Stimulated activated CD4-positive, alpha-beta T cell treated with anti-CD3 and anti-CD28 coated beads, Interleukin-1b, Interleukin-23, amount 100 ng/mL, for 1 hour (primary cell): ENCODE data around the gene OMP.
A peak's percentile ranks its signal among the peaks of the same experiment; 100 is the strongest.

Experiments used
- DNase-seq, 2 donors: peaks; one replicate each; pipeline ENCODE4 v3.0.0-alpha.2; 2020; ENCODE audit warnings: low read depth in 2 of 2

Gene OMP

DNA sequence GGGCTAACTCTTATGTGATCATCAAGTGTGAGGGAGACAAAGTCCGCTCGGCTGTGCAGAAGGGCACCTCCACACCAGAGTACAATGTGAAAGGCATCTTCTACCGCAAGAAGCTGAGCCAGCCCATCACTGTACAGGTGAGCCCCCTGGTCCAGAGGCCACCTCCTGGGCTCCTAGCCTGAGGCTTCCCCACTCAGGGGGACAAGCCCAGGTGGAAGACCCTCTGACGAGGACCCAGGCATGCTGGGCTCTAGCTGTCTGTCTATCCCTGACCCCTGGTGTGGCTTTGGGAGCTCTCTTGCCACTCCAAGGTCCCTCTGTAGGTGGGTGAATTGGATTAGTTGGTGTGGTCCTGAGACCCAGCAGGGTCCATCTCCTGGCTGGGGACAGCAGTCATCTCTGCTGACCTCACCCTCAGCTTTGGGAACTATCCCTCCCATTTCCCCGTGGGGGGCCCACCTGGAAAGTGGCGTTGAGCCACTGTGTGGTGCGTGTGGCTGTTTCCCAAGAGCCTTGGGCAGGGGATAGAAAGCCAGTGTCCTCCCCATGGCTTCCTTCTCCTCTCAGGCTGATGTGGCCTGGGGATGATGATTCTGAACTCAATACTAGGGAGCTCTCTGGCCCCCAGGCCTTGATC, 20.1 kb downstream of the OMP start:
- no peak for DNase-seq

- DNase-seq: no peak
Observed at GRCh38 chr11:77123591-77123990, 21.0 kb downstream of the OMP start.

- no peak for DNase-seq
Observed at GRCh38 chr11:77124041-77124440, 21.4 kb downstream of the OMP start.

DNA sequence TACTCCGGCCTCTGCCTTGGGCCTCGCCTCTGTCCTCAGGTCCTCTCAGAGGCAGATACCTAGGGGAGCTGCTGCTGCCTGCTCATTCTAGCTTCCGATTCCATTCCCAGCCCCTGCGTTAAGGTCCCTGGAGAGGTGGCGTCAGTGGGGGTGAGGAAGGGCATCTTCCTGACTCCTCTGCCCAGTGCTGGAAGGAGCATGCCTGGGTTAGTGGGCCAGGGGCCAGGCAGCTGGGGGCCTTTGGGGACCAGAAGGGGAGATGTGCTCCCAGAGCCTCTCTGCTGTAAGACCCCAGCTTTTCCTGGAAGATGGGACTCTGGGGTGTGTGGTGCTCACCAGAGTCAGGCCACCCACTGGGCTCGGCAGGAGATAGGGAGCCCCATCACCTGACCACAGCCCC, 21.8 kb downstream of the OMP start:
- DNase-seq: no peak

DNA sequence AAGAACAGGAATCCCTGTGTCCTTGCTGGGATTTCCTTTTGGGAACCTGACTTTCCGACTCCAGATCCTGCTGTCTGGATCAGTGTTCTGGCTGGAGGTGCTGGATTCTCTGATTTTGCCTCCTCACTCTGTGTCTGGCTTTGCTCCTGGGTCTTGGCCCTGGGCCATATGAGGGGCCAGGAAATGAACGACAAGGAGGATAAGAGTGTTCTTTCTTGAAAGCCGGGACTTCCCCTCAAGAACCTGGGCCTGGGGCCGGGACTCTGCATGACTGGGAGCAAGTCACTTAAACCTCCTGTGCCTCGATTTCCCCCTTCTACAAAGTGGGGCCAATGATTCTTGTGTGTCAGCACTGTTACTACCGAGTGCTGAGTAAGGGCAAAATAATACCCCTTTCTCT, 22.6 kb downstream of the OMP start:
- DNase-seq: no peak

GRCh38 chr11:77125695-77126094, 23.1 kb downstream of the OMP start:
- no peak for DNase-seq

- no peak for DNase-seq
Observed at GRCh38 chr11:77126156-77126775, 23.6 kb downstream of the OMP start.

DNA sequence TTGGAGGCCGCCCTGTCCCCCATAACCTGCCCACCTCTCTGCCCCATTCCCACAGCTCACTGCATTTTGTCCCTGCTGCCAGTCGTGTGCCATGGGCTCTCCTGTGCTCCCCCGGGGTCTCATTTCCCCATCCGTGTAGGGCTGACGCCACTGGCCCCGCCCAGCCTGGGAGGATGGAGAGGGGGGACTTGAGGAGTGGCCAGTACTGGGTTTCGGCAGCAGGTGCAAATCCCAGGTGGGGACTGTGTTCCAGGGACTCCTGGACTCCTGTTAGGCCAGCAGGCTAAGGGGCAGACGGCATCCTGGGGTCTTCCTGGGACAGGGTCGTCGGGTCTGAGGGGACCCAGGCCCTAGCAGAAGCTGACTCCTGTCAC, 24.2 kb downstream of the OMP start:
- no peak for DNase-seq

- peak in 1 of 2 donors; percentile 38 for DNase-seq
Observed at GRCh38 chr11:77127235-77127911, 24.7 kb downstream of the OMP start.

GRCh38 chr11:77127920-77128691, 25.5 kb downstream of the OMP start, which contains the start of gene MYO7A:
MYO7A (plus strand) TSS chr11:77128246; CDS start chr11:77130635, 2,389 bp downstream.
- DNase-seq: no peak

DNA sequence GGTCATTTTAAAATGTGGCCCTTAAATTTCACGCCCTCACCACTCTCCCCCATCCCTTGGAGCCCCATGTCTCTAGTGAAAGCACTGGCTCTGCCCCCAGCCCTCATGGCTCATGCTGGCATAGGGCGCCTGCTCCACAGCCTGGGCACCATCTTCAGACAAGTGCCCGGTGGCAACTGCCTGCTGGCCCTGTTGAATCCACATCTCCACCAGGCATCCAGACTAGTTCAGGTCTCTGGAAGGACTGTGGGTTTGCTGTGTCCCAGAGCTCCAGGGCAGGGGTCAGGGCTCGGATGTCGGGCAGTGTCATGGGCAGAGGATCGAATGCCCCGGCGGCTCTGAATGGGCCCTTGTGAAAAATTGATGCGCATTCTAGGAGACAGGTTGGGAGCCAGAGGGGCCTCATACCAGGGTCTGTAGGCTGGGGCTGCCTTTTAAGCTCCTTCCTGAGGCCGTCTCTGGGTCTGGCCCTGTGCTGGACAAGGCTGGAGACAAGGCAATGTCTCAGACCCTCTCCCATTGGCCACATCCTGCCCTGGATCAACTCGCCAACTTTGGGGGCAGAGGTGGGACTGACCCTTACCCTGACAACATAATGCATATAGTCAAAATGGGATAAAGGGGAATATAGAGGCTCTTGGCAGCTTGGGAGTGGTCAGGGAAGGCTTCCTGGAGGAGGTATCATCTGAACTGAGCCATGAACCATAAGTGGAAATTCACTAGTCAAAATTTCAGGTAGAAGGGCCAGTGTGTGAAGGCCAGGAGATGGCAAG, 26.6 kb downstream of the OMP start:
- DNase-seq: no peak

- no peak for DNase-seq
Observed at GRCh38 chr11:77129842-77130756, 27.5 kb downstream of the OMP start.

DNA sequence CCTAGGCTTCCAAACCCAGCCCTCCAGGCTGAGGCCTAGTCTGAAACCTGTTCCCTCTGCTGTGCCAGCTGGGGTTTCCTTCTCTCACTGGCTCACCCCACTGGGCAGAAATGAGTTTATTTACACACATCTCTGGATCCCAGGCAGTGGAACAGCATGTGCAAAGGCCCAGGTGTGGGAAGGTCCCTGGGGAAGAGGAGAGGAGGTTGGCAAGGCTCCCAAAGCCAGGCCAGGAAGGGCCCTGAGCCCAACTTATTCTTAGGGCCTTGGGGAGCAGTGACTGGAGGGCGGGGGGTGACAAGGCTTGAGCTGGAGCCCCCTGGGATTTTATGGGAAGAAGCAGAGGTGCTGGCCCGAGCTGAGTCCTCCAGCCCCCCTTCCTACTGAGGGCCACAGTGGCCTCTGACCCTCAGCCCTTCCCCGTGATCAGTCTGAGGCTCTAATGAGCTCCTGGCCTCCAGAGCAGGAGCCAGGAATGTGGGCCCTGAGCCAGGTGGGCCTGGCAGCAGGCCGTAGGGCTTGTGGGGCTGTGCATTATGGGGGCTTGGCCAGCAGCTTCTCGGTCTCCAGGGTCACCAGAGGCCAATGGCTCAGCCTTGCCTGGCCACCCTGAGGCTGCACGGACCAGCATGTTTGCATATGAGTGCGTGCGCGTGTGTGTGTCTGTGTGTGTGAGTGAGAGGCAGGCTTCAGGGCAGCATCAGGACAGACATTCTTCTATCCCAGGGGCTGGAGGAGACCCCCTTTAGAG, 28.3 kb downstream of the OMP start:
- DNase-seq: no peak

- no peak for DNase-seq
Observed at GRCh38 chr11:77131560-77131959, 28.9 kb downstream of the OMP start.

- DNase-seq: no peak
Observed at GRCh38 chr11:77135069-77135468, 32.4 kb downstream of the OMP start.

- no peak for DNase-seq
Observed at GRCh38 chr11:77136074-77136473, 33.4 kb downstream of the OMP start.

GRCh38 chr11:77136784-77137420, 34.3 kb downstream of the OMP start:
- no peak for DNase-seq

GRCh38 chr11:77137421-77137820, 34.8 kb downstream of the OMP start:
- no peak for DNase-seq

- no peak for DNase-seq
Observed at GRCh38 chr11:77138106-77138649, 35.5 kb downstream of the OMP start.
